CD4-positive, alpha-beta T cell treated with Interferon alpha-2 for 1 hour (primary cell): ENCODE data around the gene STRIT1.
A peak's percentile ranks its signal among the peaks of the same experiment; 100 is the strongest.

Experiments
- DNase-seq, 2 donors: peaks; one replicate each; pipeline ENCODE4 v3.0.0-alpha.2; 2020 to 2022

The STRIT1 gene

DNA sequence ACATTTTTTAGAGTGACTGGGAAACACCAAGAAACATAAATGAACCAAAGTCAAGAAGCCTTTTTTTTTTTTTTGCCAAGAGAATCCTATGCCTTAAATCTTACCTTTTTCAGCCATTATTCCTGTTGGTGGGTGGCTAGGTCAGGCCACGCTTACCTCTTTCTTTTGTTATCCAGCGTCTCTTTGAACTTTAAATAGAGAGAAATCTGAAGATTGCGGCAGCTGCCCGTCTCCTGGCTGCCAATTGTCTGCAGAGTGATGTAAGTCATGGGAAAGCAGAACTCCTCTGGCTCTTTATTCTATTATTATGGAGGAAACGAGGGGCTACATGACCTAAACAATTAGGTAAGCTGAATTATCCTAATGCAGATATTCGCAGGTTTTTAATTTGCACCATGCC is at the start of gene STRIT1:
Gene STRIT1 (minus strand): TSS at position 168 of the 400 bp plus-strand sequence.
- DNase-seq: no peak

DNA sequence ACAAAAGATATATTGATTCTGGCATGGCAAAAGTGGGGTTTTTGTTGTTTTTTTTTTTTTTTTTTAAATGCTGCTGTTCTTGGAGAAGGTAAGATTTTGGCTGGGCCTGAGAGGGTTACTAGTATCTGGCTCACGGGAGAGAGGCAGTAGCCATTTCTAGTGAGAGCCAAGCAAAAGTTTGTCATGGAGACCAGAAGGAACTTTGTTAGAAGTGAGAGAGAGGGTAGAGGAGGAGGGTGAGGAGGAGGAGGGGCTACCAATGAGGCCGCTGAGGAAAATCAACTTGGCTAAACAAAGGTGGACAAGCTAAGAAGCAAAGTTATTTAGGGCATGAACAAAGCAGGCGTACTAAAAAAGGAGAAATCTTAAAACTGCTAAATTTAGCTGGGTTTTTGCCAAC is 48.9 kb upstream of the STRIT1 start:
- DNase-seq: no peak

DNA sequence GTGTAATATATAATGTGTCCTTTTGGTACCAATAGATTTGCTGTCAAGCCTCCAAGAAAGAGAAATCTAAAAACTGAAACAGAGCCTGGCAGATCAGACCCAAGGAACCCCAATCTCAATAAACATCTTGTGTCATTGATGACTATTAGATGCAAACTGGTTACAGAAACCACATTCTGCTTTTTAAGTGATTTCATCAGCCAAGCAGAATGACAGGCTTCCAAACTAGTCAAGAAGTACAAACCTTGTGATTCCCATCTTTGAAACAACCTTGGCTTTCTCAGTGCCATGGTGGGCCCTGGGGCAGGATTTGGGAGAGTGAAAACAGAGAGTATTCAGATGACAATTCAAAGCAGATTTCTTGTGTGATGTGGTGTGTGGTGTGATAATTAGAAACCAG is 45.6 kb upstream of the STRIT1 start:
- no peak for DNase-seq

DNA sequence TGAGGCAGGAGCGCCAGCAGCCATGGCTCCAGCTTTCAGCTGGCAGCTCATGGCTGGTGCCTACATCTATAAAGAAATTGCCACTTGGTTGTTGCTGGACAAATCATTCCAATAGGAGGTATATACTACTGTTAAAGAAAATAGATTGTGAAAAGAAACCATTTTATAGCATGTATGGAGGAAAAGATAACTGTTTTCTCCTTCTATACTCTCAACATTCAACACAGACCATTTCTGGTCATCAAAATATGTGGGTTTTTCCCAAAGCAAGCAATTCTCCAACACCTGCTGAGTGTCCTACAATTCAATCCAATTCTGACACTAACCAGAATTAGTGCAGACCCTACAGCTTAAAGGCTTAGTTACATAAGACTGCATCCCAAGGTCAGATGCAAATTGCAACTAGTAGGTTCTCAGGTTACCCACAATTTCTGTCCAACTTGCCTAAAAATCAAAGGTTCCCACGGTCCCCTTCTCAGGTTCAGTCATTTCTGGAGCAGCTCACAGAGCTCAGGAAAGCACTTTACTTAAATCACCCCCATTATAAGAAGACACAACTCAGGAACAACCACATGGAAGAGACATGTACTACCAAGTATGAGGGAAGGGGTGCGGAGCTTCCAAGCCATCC is 42.4 kb upstream of the STRIT1 start:
- DNase-seq: no peak

DNA sequence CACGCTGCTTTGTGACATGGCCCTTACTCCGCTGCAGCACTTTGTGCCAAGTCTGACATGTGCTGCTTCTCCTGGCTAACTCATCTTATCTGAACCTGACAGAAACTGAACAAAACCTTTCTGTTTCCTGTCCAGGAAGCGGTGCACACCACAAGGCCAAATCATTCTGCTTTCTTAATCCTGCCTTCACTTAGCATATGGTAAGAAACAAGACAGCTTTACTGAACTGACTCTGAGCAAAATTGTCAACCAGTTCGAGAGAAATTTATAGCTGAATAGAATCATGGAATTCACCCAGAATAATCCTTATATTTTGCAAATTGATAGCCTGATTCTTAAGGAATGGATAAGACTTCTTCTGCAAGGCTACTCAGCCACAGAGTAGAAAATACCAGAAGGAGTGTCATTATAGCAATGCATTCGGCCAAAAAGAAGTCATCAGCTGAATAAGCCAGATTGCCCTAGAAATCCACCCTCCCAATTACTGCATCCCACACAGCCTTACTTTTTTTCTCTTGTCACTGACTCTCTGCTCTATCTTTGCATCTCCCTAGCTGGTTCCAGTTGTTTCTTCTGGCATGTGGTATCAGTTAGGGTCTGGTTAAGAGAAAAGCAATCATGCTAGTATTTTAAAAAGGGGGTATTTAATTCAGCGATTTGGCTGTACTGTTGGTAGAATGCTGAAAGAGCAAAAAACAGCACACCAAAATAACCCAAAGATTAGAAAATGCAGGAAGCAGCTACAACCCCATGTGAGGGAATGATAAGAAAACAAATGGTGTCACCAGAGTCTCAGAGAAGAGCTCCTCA is 41.6 kb upstream of the STRIT1 start:
- no peak for DNase-seq

GRCh38 chr3:155334215-155334913 is 40.9 kb upstream of the STRIT1 start:
- DNase-seq: no peak

GRCh38 chr3:155332716-155333115 is 39.2 kb upstream of the STRIT1 start:
- DNase-seq: no peak

GRCh38 chr3:155331078-155331477 is 37.6 kb upstream of the STRIT1 start:
- DNase-seq: no peak

- DNase-seq: no peak
These were observed 36.9 kb upstream of the STRIT1 start for GRCh38 chr3:155330370-155330769.

GRCh38 chr3:155329513-155330048 is 36.1 kb upstream of the STRIT1 start:
- DNase-seq: no peak

DNA sequence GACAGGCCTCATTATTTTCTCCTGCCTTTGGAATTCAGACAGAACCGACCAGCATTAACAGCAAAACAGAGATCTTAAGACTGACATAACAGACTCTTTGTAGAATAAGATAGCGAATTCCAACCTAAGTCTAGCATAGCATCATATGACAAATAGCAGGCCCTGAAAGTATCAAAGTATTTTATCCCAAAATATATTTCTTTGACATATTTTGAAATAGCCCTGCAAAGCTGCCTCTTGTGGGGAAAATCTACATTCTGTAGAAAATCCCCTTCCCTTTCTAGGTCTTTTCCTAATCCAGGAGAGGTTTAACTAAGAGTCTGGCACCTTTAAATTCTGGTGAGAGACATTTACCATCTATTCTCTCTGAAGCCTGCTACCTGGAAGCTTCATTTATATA is 34.4 kb upstream of the STRIT1 start:
- DNase-seq: no peak

DNA sequence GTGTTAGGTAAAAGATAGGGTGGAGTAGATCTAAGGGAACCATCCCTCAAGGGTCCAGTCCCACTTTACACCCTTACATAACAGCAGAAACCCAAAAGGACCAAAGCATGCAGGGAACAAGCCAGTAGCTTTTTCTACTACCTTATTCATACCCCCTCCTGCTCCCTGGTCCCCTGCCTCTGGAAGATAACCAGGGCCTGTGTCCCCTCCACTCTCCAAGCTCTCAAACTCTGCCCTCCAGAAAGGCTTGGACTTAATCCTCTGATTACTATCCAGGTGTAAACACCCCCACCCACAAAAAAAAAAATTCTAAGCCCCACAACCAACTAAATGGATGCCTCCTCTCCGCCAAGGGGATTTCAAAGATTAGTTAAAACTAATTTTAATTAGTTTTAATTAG is 33.9 kb upstream of the STRIT1 start:
- no peak for DNase-seq

DNA sequence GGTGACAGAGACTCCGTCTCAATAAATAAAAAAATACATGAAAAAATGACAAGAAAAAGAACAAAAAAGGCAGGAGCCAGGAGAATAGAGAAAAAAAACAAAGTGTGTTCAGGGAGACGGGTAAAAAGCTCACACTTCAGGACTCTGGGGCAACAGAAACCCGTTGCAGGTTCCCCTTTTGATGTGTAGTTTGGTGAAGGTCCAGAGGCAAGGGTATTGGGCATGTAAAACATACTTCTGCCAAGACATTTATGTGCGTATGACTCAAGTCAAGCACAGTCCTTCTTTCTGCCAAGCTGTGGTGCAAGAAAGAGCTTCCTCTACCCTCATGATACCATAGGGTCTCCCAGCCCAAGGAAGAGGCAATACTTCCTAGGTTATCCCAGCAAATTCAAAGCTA is 33.4 kb upstream of the STRIT1 start:
- DNase-seq: no peak

- no peak for DNase-seq
These were observed 32.8 kb upstream of the STRIT1 start for GRCh38 chr3:155326244-155326643.

DNA sequence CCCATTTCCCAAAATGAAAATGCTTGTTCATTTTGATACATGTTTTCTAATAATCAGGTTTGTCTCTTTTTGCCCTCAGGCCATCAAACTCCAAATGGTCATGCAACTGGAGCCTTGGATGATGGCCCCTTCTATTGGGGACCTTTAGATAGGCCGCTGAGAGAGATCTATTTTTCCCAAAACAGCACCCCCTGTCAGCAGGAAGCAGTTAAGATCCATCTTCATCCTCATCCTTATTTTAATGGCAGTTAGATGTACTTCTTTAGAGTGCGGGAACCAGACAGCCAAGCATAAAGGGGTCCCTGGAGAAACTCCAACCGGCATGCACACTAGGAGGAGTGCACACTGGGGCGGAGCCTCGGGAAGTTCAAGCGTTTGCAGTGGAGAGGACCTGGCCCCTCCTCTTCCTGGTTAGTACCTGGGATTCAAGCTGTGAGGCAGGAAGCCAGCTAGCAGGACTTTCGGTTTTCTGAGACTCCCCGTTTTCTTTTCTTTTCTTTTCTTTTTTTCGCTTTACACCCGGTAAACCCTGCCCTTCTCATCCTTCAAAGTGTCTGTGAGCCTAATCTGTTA is 31.9 kb upstream of the STRIT1 start:
- DNase-seq: no peak

GRCh38 chr3:155323063-155323666 is 29.7 kb upstream of the STRIT1 start:
- peak in 1 of 2 donors; percentile 7 for DNase-seq

GRCh38 chr3:155321418-155321817 is 27.9 kb upstream of the STRIT1 start:
- DNase-seq: no peak

DNA sequence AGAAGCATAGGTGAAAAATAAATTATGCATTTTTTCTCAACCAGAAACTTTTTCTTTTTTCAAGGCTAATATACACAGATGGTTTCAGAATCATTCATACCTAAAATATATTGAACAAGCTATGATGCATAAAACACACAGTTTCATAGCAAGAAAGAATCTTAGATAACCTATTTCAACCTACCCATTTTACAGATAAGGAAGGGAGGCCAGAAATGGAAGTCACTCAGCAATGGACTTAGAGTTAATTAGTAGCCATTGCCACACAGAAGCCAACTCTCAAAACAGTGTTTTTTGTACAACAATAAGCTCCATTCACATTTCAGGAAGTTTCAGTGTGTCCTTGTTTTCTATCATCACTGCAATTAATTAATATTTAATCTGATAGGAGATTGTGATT is 27.5 kb upstream of the STRIT1 start:
- no peak for DNase-seq

DNA sequence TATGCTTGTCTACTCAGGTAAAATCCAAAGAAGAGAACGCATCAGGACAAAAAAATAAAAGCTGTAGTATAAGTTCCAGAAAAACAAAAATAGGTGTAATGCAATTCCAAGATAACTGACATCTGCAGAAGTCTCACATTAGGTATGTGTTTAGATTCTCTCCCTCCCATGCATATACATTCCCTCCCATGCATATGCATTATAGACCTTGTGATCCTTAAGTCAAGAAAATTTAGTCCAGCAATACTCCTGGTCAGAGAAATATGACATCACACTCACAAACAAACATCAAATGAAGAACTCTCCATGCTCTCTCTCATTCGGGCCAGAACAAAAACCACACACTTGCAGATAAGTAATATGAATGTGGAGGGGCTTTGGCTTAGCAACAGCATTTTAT is 25.3 kb upstream of the STRIT1 start:
- no peak for DNase-seq

DNA sequence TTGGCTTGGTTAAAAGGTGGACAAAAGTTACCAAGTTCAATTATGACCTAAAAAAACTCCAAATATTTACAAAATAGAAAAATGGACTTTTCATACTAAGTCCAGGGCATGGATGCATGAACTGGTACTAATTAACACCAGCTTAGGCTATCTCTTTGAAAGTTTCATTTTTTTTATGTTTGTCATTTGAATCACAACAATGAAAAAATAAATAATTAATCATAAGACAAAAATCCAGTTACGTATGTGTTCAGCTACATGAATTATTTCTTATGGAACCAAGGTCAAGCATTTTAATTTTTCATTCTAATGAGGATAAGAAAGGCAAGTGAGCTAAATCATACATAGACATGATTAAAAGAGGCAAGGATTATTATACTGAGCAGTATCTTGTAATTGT is 23.7 kb upstream of the STRIT1 start:
- DNase-seq: no peak

DNA sequence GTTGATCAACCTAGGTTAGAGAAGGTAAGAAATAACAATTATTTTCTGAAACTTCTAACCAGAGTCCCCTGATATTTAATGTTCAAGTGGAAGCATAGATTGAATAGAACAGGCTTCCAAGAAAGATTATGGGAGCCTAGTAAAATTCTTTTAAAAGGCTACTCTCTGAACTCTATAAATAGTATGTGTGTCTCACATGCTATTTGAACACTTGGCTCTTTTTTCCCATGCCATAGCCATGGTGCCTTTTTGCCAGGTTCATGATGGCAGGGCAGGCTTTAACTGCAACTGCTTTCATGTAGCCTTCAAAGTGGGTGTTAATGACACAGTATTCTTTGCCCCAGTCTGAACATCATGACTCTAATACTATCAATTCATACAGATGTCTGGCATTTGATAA is 22.9 kb upstream of the STRIT1 start:
- no peak for DNase-seq

- DNase-seq: no peak
These were observed 20.4 kb upstream of the STRIT1 start for GRCh38 chr3:155313916-155314315.

DNA sequence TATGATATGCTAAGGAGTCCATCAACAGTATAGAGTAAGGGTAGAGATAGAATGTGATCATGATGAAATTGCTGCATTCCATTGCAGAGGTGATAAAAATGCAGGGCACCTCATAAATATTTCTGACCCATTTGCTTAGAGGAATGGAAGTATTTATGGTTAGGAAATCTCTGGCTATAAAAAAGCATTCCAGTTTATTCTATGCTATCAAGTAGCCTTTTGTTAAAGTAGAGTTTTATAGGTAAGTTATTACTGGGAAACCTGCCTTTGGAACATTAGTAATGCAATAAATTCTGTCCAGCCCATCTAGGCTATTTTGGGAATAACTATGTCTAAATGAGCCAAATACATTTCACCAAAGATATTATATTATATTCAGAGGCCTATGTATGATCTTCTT is 19.8 kb upstream of the STRIT1 start:
- no peak for DNase-seq
